SK-N-MC (cell line): ENCODE results near the gene HNRNPF.

Experiments
- EZH2 ChIP-seq: fragments of 200-600 bp; sonication (generic); IDR thresholded peaks from one replicate; pipeline ENCODE4 v1.6.1; 2017; ENCODE audit warnings: antibody characterized with exemption
- POLR2AphosphoS5 ChIP-seq: IDR thresholded peaks from 2 replicates; pipeline ENCODE4 v1.6.1; 2012; ENCODE audit warnings: mild to moderate bottlenecking, low read depth, low read length, borderline replicate concordance

GRCh38 chr10:43350686-43351085, 58.3 kb downstream of the HNRNPF start:
- TF ChIP-seq EZH2 (no peak), POLR2AphosphoS5 (no peak)
